ENCODE data around the gene SNX6. TPM values are rescaled to one million over a fixed set of nuclear protein-coding genes. Genes with fewer than 3 reads are reported as not detected.
"Not testable (repeated sequence)": the region's sequence is repeated elsewhere in the genome, so short reads cannot be mapped to it uniquely, and the experiment has no call there.

Gene SNX6
- total and polyA plus RNA-seq, 9 donors: 44.3 to 80.3 (median 64.5) TPM

DNA sequence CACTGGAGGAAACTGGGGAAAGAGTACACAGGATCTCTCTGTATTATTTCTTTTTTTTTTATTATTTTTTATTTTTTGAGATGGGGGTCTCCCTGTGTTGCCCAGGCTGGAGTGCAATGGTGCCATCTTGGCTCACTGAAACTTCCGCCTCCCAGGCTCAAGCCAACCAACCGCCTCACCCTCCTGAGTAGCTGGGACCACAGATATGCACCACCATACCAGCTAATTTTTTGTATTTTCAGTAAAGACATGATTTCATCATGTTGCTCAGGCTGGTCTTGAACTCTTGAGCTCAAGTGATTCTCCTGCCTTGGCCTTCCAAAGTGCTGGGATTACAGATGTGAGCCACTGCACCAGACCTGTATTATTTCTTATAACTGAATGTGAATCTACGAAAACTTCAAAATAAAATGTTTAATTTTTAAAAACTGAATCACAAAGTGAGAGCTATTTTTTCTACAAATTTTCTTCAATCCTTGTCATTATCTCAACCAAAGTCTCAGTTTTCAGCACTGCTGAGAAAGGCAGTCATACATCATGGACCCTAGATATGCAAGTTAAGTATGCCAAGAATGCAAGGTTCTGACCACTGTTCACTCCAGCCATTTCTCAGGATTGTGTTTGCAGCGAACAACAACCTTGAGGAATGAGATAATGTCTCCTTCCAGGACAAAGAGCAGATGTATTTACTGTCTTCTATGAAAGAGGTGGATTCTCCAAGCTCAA, 92.8 kb downstream of the SNX6 start:
- H3K9me3 ChIP-seq: no peaks in the 10 kb centered on the region
- no peak overlapping the region for H3K27ac ChIP-seq
- 70 to 73% (median 71%) methylated on average over 4 of the region's 4 CpGs for WGBS, 3 donors
- H3K27me3 ChIP-seq: no peaks in the 10 kb centered on the region
- TF ChIP-seq, protein P1, sequence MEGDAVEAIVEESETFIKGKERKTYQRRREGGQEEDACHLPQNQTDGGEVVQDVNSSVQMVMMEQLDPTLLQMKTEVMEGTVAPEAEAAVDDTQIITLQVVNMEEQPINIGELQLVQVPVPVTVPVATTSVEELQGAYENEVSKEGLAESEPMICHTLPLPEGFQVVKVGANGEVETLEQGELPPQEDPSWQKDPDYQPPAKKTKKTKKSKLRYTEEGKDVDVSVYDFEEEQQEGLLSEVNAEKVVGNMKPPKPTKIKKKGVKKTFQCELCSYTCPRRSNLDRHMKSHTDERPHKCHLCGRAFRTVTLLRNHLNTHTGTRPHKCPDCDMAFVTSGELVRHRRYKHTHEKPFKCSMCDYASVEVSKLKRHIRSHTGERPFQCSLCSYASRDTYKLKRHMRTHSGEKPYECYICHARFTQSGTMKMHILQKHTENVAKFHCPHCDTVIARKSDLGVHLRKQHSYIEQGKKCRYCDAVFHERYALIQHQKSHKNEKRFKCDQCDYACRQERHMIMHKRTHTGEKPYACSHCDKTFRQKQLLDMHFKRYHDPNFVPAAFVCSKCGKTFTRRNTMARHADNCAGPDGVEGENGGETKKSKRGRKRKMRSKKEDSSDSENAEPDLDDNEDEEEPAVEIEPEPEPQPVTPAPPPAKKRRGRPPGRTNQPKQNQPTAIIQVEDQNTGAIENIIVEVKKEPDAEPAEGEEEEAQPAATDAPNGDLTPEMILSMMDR (IDR thresholded peaks at IDR 0.05): no peak
- TF ChIP-seq POLR2A (IDR thresholded peaks at IDR 0.05) (no peak), EP300 (IDR thresholded peaks at IDR 0.05) (no peak)
- DNase-seq: no peak
- H3K4me1 ChIP-seq (ENCODE audit: insufficient read depth): peaks cover 6% of the 10 kb centered on the region
- H3K36me3 ChIP-seq: no peaks in the 10 kb centered on the region
- H3K4me3 ChIP-seq: no peak overlapping the region
- intact Hi-C loops (cut with DNase I): loop anchor here in 1 of 4 donors (5.0 kb wide), 1 partner anchor 40 kb away; no protein-coding TSS in a partner anchor

DNA sequence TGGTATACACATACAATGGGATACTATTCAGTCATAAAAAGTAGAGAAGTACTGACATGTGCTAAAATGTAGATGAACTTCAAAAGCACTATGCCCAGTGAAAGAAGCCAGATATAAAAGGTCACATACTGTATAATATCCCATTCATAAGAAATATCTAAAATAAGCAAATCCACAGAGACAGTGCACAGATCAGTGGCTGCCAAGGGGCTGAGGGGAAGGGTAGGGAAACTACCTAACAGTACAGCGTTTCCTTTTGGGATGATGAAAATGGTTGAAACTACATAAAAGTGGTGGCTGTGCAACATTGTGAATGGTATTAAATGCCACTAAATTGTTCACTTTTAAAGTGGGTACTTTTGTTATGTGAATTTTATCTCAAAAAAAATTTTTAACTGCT, 102.4 kb downstream of the SNX6 start:
- H3K9me3 ChIP-seq: no peaks in the 10 kb centered on the region
- WGBS, 3 donors: 90 to 100% (median 92%) methylated on average over 1 of the region's 1 CpG
- TF ChIP-seq POLR2A (IDR thresholded peaks at IDR 0.05): no peak
- TF ChIP-seq, protein P1 (IDR thresholded peaks at IDR 0.05): no peak
- TF ChIP-seq EP300 (IDR thresholded peaks at IDR 0.05): no peak
- intact Hi-C loops (cut with DNase I): no loop called here
- H3K27ac ChIP-seq: no peak overlapping the region
- H3K4me3 ChIP-seq: no peak overlapping the region
- H3K4me1 ChIP-seq (ENCODE audit: insufficient read depth): no peaks in the 10 kb centered on the region
- H3K27me3 ChIP-seq: no peaks in the 10 kb centered on the region
- H3K36me3 ChIP-seq: no peaks in the 10 kb centered on the region
- no peak for DNase-seq

DNA sequence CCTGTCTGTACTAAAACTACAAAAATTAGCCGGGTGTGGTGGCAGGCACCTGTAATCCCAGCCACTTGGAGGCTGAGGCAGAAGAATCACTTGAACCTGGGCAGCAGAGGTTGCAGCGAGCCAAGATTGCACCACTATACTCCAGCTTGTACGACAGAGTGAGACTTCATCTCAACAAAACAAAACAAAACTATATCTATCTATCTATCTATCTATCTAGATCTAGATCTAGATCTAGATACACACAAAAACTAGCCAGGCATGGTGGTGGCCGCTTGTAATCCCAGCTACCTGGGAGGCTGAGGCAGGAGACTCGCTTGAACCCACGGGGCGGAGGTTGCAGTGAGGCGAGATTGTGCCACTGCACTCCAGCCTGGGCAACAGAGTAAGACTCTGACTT, 105.7 kb downstream of the SNX6 start:
- intact Hi-C loops (cut with DNase I); H3K27ac ChIP-seq; H3K9me3 ChIP-seq; DNase-seq; H3K36me3 ChIP-seq; H3K4me1 ChIP-seq (ENCODE audit: insufficient read depth); H3K4me3 ChIP-seq; H3K27me3 ChIP-seq: not testable (repeated sequence)
- WGBS, 3 donors: 96 to 98% (median 96%) methylated on average over 8 of the region's 8 CpGs

DNA sequence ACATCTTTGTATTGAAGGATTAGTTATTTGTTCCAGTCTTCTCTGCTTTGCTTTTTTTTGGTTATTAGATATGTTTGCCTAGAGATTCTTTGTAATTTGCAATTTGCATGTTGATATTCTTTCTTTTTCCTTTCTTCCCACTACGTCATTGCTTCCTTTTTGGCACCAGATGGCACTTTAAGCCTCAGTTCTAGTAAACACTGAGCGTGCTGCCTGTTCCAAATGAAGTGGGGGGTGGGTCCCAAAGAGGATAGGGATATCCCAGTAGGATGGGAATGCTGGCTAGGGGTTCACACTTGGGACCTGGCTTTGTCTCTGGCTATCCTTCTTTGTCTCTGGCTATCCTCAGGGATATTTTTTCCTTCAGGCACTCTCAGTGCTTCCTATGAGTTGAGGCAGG, 107.5 kb downstream of the SNX6 start:
- no peak overlapping the region for H3K27ac ChIP-seq
- no peaks in the 10 kb centered on the region for H3K4me1 ChIP-seq (ENCODE audit: insufficient read depth)
- H3K9me3 ChIP-seq: no peaks in the 10 kb centered on the region
- H3K4me3 ChIP-seq: no peak overlapping the region
- 86 to 94% (median 89%) methylated on average over 2 of the region's 2 CpGs for WGBS, 3 donors
- intact Hi-C loops (cut with DNase I): no loop called here
- TF ChIP-seq, protein P1 (IDR thresholded peaks at IDR 0.05): no peak
- TF ChIP-seq POLR2A (IDR thresholded peaks at IDR 0.05) (no peak), EP300 (IDR thresholded peaks at IDR 0.05) (no peak)
- no peak for DNase-seq
- H3K27me3 ChIP-seq: no peaks in the 10 kb centered on the region
- H3K36me3 ChIP-seq: no peaks in the 10 kb centered on the region

DNA sequence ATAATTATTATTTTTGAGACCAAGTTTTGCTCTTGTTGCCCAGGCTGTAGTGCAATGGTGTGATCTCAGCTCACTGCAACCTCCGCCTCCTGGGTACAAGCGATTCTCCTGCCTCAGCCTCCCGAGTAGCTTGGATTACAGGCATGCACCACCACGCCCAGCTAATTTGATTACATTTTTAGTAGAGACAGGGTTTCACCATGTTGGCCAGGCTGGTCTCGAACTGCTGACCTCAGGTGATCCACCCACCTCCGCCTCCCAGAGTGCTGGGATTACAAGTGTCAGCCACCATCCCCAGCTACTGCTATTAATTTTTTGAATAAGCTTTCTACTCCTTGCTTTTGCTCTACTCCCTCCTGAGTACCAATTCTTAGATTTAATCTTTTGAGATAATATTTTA, 108.9 kb downstream of the SNX6 start:
- H3K4me3 ChIP-seq; H3K4me1 ChIP-seq (ENCODE audit: insufficient read depth); intact Hi-C loops (cut with DNase I); H3K9me3 ChIP-seq; H3K36me3 ChIP-seq; H3K27ac ChIP-seq; H3K27me3 ChIP-seq; DNase-seq: not testable (repeated sequence)
- WGBS, 3 donors: 94 to 95% (median 95%) methylated on average over 6 of the region's 6 CpGs

DNA sequence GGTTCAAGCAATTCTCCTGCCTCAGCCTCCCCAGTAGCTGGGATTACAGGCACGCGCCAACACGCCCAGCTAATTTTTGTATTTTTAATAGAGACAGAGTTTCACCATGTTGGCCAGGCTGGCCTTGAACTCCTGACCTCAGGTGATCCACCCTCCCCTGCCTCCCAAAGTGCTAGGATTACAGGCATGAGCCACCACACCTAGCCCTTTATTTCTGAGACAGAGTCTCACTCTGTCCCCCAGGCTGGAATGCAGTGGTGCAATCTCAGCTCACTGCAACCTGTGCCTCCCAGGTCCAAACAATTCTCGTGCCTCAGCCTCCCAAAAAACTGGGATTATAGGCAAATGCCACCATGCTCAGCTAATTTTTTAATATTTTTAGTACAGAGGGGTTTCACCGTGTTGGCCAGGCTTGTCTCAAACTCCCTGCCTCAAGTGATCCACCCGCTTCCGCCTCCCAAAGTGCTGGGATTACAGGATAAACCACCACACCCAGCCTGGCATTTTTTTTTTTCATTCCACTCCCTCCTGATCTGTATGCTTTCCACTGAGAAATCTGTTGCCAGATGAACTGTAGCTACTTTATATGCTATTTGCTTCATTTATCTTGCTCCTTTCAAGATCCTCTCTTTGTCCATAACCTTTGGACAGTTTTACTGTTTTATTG, 109.5 kb downstream of the SNX6 start:
- H3K27me3 ChIP-seq; DNase-seq; intact Hi-C loops (cut with DNase I); H3K36me3 ChIP-seq; H3K27ac ChIP-seq; H3K9me3 ChIP-seq; H3K4me1 ChIP-seq (ENCODE audit: insufficient read depth); H3K4me3 ChIP-seq: not testable (repeated sequence)
- WGBS, 3 donors: 95 to 97% (median 96%) methylated on average over 7 of the region's 7 CpGs

All from ovary (tissue), 9 donors.